Islet precursor cell (in vitro differentiated cells): Measurements from ENCODE around the gene RHOH.
"Not testable (repeated sequence)": the region's sequence is repeated elsewhere in the genome, so short reads cannot be mapped to it uniquely, and the experiment has no call there.

Experiments used
- DNase-seq: peaks from one replicate; pipeline ENCODE4 v3.0.0-alpha.2; 2018

Gene RHOH

GRCh38 chr4:40264497-40264896, 67.7 kb downstream of the RHOH start:
- DNase-seq, result peak; percentile 80

DNA sequence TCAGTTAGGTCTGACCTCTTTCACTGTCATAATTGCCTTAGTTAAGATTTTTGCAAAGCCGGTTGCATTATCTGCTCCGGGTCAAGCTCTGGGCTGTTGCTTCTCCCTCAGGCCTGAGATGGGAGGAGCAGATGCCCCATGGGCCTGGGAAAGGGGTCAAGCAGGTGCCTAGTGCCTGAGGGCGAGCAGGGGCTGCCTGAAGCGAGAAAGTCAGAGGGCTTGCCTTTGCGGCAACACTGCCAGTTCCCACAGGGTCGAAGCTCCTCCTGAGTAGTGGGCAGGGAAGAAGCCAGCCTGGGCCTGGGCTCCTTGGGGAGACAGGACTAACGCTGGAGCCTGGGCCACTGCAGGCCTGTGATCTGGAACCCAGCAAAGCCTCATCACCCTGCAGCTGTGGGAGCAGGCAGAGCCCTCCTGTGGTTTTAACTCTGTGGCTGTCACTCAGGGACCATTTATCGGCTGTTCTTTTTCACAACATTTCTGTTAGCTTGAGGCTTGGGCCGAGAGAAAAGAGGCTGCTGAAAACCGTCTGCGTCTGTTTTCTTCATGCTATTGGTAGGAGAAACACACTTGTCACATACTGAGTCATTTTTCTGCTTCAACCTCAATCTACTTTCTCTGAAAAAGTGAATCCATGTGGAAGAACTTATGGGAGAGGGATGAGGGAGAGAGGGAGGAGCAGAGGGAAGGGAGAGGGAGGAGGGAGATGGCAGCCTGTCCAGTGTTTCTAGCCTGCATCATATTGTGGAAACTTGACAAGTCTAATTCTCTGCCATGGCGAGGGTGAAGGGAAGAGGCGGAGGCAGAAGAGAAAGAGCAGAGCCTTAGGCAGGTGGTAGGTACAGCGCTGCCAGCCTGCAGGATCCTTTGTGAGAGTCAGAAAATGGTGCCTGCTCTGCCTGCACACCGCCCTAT, 68.4 kb downstream of the RHOH start:
- peak; percentile 93 for DNase-seq

- DNase-seq, result no peak
Measured at GRCh38 chr4:40265910-40266274, 69.1 kb downstream of the RHOH start.

GRCh38 chr4:40269133-40269532, 72.3 kb downstream of the RHOH start:
- no peak for DNase-seq

- DNase-seq, result no peak
Measured at GRCh38 chr4:40270609-40271008, 73.8 kb downstream of the RHOH start.

DNA sequence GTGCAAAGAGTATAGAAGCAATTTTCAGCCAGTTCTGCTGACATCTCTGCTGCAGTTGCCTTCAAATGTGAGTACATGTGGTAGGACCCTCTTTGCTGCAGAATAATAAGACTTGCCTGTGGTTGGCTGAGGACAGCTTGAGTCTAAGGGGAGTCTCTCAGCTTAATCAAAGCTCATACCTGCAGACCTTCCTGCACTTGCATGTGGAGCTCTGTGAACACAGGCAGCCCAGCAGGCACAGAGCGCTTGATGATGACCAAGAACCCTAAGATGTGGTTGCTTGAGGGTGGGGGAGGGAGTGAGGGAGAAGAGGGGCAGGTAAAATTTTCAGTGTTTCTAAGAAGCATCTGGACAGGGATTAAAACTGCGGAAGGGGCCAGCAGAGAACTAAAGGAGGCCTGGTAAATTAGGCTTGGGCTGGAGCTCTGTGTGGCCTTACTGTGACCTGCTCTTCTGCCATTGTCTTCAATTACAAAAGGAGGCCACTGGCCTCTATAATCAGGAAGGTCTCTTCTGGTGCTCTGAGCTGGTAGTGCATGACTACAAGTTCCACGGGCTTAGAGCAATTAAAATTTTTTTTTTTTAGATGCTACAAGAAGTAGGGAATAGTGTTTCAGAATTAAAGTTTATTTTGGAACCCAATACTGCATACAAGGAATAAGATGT, 78.4 kb downstream of the RHOH start:
- no peak for DNase-seq

GRCh38 chr4:40276546-40276945, 79.7 kb downstream of the RHOH start:
- no peak for DNase-seq

GRCh38 chr4:40280586-40280985, 83.8 kb downstream of the RHOH start:
- DNase-seq, result no peak

DNA sequence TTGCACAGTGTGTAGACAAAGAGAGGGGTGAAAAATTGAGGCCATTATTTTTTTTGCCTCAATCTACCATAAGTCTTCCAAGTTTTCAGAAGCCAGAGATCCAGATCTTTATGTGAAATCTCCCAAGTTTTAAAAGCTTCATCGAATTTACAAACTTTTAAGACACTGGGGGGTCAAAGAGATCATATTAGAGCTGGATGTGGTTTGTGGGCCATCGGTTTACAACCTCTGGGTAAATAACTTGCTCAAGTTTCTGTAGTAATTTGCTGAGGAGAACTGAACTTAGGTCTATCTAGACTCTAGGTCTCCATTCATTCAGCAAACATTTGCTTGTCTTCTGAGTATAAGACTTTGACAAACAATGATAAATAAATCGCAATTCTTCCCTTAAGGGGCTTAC, 84.3 kb downstream of the RHOH start:
- no peak for DNase-seq

GRCh38 chr4:40281913-40282312, 85.1 kb downstream of the RHOH start:
- no peak for DNase-seq

DNA sequence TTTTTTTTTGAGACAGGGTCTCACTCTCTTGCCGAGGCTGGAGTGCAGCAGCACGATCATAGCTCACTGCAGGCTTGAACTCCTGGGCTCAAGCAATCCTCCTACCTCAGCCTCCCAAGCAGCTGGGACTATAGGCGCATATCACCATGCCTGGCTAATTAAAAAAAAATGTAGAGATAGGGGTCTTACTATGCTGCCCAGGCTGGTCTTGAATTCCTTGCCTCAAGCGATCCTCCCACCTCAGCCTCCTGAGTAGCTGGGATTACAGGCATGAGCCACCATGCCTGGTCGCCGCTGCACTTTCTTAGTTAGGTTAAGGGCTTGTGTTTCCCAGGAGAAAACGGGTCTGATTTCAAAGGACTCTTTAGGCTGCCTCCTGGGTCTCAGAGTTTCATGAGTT, 86.0 kb downstream of the RHOH start:
- DNase-seq, result not testable (repeated sequence)

- DNase-seq, result peak; percentile 69
Measured at GRCh38 chr4:40283413-40283812, 86.6 kb downstream of the RHOH start.

GRCh38 chr4:40283968-40284367, 87.1 kb downstream of the RHOH start:
- peak; percentile 90 for DNase-seq

DNA sequence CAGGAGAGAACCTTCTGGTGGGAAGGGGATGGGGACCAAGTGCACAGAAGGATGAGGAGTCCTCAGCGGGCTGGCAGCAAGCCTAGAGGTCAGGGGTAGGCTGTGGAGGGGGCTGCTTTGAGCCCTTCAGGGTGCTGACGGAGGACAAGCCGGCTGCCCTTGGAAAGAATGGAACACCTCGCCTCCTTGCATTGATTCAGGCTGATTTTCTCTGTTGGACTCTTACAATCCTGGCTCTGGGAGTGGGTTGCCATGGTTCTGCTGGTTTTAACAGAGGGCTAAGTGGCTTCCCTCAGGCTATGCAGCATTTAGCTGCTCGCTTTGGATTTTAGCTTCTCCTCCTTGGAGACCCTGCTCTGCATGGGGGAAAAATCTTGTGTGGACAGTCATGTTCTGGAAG, 88.9 kb downstream of the RHOH start:
- DNase-seq, result peak; percentile 68

GRCh38 chr4:40288566-40288965, 91.7 kb downstream of the RHOH start:
- DNase-seq, result no peak

DNA sequence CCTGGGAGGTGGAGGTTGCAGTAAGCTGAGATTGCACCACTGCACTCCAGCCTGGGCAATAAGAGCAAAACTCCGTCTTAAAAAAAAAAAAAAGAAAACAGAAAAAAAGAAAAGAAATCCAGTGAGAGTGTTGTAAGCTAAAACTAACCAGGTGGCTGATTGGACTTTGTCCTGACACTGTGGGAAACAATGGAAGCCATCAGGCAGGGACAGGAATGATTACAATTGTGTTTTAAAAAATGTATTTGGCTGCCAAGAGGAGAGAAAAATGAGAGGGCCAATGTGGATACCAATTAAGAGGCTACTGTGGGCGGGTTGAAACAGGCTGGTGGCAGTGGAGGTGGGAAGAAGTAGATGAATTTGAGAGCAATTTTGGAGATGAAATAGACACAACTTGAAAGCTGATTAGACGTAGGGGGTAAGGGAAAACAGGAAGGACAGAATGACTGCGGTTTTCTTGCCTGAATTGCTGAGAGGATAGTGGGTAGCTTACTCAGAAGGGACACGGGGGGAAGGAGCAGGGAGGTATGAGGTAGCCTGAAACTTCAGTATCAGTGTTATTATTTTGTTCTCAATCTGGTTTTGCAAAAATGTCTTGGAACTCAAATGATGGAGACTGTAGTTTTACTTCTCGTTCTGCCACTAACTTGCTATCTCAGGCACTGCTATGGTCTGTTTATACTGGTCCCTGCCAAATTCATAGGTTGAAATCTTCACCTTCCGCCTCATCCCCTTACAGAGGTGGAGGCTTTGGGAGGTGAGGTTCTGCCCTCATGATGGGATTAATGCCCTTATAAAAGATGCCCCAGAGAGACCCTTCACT, 92.7 kb downstream of the RHOH start:
- DNase-seq, result no peak

DNA sequence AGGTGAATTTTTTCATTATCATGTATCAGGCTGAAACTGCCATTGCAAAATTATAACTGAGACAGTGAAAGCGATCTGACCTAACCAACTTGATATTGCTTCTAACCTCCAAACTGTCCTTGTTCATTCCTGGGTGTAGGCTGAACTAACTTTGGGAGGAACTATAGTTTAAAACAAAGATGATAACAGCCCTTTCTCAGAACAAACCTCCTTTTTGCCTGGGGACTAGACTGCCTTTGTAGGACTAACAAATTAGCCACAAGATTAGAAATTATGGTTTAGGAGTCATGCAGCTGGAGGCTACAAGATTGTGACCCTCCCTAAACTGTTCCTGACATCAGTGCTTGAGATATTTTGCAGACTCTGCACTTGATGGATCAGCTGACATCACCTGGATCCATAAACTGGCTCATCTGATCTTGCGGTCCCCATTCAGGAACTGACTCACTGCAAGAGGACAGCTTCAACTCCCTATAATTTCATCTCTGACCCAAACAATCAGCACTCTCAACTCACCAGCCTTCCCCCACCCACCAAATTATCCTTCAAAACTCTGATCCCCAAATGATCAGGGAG, 93.9 kb downstream of the RHOH start:
- DNase-seq, result peak; percentile 78

DNA sequence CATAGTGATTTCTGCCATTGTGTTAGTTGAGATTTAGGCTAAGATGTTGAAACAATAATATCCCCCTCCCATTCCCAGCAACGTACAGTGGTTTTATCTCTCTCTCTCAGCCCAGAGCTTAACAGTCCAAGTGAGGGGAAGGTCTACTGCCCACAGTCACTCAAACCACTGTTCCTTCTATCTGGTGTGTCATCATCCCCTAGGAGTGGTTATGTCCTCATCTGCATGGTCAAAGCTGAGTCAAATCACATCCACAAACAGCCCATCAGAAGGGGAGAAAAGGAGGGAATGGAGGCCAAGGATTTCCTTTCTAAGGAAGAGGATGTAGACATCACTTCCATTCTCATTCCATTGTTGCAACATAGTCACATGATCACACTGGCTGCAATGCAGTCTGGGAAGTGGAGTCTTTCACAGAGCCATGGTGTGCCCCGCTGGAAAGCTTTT, 95.5 kb downstream of the RHOH start:
- DNase-seq, result no peak

- DNase-seq, result no peak
Measured at GRCh38 chr4:40294339-40294738, 97.5 kb downstream of the RHOH start.

DNA sequence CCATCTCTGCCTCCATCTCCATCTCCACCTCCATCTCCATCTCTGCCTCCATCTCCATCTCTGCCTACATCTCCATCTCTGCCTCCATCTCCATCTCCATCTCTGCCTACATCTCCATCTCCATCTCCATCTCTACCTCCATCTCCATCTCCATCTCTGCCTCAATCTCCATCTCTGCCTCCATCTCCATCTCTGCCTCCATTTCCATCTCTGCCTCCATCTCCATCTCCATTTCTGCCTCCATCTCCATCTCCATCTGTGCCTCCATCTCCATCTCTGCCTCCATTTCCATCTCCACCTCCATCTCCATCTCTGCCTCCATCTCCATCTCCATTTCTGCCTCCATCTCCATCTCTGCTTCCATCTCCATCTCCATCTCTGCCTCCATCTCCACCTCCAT, 98.2 kb downstream of the RHOH start:
- DNase-seq, result not testable (repeated sequence)

- DNase-seq, result no peak
Measured at GRCh38 chr4:40295572-40295971, 98.7 kb downstream of the RHOH start.
